Ishikawa (cell line): ENCODE data around the gene CIITA.

Source experiments
- EP300 ChIP-seq: IDR thresholded peaks from 2 replicates; pipeline ENCODE4 v1.6.1; 2012; ENCODE audit warnings: borderline replicate concordance
- RAD21 ChIP-seq: IDR thresholded peaks from 2 replicates; pipeline ENCODE4 v1.6.1; 2012; ENCODE audit warnings: low read depth
- USF1 ChIP-seq: IDR thresholded peaks from 2 replicates; pipeline ENCODE4 v1.6.1; 2012

GRCh38 chr16:10878644-10879501 lies 1.9 kb downstream of the CIITA start:
- no peak for TF ChIP-seq USF1
- no peak for TF ChIP-seq EP300
- TF ChIP-seq RAD21 = no peak
